ENCODE data around the gene HYI.
"Not testable (repeated sequence)": the region's sequence is repeated elsewhere in the genome, so short reads cannot be mapped to it uniquely, and the experiment has no call there.

The HYI gene

GRCh38 chr1:43464681-43465504 lies 11.2 kb upstream of the HYI start:
- DNase-seq (ENCODE audit: low spot score) = no peak

DNA sequence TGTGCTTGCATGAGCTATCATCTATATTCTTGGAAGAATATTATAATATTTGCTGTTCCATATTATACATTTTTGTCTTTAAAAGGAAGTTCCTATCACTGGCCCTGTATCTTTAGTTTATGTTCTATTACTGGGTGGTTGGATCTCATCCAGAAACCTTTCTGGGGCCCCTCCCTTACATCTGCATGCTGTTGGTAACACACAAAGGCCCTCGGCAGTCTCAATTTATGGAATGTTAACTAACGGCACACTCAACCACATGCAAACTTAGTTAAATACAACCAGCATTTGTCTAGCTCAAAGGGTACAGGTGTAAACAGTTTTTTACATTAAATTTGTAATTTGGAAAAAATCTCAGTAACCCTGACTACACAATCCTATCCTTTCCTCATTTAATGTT lies 9.7 kb upstream of the HYI start:
- DNase-seq (ENCODE audit: low spot score) = no peak

- no peak for DNase-seq (ENCODE audit: low spot score)
These were observed 7.4 kb upstream of the HYI start for GRCh38 chr1:43460988-43461693.

GRCh38 chr1:43458379-43458778 lies 4.6 kb upstream of the HYI start:
- DNase-seq (ENCODE audit: low spot score) = not testable (repeated sequence)

DNA sequence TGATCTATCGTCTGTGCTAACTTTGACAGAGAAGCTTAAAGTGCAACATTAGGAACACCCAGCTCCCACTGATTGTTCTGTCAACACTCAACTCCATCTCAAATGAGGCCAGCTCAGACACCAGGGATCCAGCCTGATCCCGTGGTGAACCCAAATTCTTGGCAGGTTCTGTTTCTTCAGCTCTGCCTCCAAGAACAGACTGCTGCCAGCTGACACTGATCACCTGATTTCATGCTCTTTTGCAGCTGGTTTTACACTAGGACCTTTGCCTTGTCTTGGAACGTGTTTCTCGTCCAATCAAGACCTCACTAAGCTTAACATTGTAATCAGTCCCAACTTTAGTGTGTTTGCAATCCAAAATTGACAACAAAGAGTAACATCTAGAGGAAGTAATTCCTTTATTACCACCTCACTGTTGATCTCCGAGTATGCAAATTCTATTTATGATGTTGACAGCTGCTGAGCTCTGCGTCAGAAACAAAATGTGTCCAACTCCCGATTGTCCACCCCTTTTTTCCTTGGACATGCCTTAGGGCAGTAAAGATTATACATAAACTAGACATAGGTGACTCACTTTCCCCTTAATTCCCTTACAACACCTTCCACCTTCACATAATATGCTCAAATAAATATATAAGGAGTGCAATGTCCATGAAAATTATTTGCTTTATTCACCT lies 1.6 kb upstream of the HYI start:
- no peak for DNase-seq (ENCODE audit: low spot score)

GRCh38 chr1:43454270-43455011 lies 710 bp upstream of the HYI start:
- no peak for DNase-seq (ENCODE audit: low spot score)

- DNase-seq (ENCODE audit: low spot score) = no peak
These were observed 816 bp downstream of the HYI start for GRCh38 chr1:43452789-43453441.

DNA sequence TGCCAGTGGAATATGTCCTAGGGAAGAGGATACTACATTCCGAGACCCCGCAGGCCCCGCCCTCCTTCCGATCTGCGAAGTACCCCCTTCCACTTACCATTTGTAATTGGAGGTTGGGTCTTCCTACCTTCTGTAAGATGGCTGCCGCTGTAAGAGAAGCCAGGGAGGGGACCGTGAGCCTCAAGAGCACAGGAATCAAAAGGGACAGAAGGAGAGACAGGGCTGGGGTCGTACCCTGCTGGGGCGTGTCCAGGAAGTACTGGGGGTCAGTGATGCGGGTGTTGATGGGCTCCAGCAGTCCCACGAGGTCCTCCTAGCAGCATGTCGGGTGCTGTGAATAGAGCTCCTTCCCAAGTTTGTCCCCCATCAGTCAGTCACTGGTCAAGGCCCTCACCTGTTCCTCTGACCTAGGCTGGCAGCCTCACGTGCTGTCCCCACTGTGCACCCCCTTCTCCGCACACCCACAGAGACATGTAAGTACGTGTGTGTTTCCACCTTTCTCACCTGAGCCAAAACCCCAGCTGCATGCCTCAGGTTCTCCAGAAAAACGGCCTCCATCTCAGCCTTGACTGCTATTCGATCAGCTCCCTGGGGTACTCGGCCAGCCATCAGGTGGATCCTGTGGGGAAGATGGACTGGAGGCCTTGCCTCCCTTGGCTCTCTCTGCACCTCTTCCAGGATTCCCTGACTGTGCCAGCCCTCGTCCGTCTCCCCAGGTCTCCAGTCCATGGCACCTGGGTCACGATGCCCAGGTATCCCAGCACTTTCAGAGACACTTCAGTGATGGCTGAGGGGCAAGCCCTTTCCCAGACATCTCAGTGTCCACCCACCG lies 1.8 kb downstream of the HYI start:
- DNase-seq (ENCODE audit: low spot score) = no peak

DNA sequence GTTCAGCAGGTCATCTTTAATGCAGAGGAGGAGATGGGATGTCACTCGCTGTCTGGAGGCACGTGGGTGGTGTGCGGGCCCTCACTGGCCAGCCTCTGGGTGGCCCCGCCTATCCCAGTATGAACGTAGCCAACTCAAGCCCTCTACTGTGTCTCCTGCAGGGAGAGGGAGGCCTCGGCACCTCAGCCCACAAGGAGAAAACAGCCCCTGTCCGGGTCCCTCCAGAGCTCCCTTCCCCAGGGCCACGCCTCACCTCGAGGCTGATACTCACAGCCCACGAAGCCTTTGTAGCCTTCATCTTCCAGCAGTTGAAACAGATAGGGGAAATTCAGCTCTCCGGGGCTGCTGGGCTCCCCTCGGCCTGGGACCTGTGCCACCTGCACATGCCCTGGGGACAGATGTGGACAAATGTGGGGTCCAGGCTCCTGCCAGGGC lies 2.6 kb downstream of the HYI start:
- no peak for DNase-seq (ENCODE audit: low spot score)

- no peak for DNase-seq (ENCODE audit: low spot score)
These were observed 3.3 kb downstream of the HYI start for GRCh38 chr1:43450251-43450941.

DNA sequence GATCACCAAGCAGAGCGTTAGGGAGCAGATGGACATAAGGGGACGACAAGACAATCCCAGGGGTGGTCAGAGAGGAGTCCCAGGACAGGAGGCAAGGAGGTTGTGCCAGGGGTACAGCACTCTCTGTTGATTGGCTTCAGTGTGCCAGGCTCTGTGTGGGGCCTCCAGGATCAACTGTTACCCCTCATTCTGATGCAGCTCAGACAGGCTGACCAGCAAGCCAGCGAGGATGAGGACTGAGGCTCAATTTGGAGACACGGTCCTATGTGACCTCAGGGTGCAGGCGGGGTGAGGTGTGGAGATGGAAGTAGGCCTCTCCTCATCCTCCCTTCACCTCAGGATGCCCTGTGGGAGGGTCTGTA lies 4.0 kb downstream of the HYI start:
- no peak for DNase-seq (ENCODE audit: low spot score)

- DNase-seq (ENCODE audit: low spot score) = no peak
These were observed 4.6 kb downstream of the HYI start for GRCh38 chr1:43448955-43449707.

DNA sequence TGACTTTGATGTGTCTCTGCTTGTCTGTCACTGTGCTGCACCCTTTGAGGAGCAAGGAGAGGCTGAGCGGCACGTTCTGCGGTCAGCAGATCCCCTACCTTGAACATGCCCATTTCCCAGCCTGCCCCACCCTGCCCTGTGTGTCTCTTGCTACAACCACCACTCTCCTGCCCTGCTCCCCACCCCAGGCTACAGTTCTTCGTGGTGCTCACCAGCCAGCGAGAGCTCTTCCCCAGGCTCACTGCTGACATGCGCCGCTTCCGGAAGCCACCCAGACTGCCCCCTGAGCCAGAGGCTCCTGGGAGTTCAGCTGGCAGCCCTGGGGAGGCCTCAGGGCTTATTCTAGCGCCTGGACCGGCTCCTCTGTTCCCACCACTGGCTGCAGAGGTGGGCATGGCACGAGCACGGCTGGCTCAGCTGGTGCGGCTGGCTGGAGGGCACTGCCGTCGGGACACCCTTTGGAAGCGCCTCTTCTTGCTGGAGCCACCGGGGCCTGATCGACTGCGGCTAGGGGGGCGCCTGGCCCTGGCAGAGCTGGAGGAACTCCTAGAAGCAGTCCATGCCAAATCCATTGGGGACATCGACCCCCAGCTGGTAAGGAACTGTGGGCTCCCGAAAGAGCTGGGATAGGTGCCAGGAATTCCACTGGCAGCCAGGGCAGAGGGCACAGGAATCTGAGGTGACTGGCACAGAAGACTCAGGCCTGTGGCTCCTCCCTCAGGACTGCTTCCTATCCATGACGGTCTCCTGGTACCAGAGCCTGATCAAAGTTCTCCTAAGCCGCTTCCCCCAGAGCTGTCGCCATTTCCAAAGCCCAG lies 5.6 kb downstream of the HYI start:
- DNase-seq (ENCODE audit: low spot score) = no peak

DNA sequence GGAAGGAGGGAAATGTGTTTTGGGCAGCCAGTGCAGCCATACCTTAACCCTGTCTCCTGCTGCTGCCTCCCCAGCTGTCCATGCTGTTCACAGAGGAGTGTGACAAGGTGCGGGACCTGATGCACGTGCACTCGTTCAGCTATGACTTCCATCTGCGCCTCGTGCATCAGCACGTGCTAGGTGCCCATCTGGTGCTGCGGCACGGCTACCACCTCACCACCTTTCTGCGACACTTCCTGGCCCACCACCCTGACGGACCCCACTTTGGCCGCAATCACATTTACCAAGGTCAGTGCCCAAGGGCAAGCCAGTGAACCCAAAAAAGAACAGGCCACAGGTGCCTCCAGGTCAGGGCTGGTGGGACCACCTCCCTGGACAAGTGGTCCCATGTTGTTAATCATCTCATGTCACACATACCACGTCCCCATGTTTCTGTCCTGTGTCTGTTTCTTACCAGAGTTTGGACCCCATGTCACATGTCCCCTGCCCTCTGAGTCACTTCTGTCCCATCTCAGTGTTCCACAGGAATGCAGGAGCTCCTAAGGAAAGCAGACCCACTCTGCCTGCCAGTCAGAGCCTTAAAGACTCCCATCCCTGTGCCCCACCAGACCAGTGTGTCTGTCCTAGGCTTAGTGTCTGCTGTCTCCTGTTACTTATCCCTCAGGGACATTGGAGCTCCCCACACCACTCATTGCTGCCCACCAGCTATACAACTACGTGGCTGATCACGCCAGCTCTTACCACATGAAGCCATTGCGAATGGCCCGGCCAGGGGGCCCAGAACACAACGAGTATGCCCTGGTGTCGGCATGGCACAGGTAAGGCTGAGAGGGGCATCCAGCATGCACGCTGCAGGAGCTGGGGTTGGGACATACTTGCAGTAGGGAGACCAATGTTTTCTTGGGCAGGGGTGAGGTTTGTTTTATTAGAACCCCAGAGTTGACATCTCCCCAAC lies 6.6 kb downstream of the HYI start:
- no peak for DNase-seq (ENCODE audit: low spot score)

DNA sequence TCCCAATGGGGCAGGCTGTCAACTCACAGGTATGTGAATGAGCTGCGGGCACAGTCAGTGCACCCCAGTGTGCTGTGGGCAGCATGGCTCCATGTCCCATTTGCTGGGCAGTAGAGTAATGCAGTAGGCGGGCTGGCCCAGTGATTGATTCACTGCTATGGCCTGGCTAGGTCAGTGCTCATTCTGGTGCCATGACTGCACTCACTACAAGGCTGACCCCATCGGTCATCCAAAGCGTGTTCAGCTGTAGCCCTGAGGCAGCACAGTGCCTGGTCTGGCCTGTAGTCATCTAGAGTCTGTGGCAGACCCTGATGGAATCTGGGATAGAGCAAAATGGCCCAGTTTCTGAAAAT lies 7.4 kb downstream of the HYI start:
- DNase-seq (ENCODE audit: low spot score) = no peak

DNA sequence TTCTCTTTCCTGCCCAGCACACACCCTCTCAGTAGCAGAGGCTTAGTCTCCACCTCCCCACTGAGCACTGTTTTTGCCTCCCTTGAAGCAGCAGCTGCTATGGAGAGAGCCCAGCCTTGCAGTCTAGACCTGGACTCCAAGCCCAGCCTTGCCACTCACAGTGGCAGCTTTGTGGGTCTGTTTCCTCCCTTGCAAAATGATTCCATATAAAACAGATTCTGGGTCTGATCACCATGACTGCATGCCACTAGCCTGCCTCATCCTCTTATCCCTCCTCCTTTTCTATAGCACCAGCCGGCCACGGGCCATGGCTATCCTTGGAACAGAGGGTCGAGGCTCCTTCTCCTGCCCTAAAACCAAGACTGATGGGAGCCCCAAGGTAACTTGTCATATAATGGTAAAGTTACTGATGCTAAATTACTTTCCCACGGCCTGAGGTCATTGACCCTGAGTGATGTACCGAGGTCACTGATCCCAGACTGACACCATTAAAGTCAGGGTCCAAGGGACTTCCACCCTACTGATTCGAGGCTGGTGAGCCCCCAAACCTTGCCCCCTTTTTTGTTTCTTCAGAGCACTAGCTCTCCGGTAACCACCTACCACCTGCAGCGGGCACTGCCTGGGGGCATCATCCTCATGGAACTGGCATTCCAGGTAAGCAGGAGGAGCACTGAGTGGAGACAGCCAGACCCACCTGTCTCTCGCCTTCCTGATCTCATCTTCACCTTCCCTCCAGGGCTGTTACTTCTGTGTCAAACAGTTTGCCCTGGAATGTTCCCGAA lies 7.9 kb downstream of the HYI start:
- no peak for DNase-seq (ENCODE audit: low spot score)

DNA sequence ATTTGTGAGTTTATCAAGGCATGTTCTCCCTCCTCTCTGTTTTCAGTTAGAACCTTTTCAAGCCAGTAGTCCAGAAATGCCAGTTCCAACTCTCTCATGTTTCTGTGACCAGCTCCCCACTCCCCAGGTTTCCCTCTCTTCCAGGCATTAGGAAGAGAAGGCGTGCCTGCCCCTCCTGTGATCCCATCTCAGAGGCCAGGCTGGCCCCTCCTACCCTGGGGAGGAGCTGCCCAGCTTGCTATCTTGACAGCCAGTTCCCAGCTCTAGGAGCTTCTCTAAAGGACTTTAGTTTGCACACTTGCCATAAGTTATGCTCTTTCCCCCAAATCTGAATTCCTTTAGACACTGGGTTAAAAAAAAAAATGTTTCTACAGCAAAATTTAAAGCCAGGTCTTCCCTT lies 8.9 kb downstream of the HYI start:
- no peak for DNase-seq (ENCODE audit: low spot score)
